GM12892 (cell line): ENCODE results near the gene CD74.

Source experiments
- POLR2A ChIP-seq: IDR thresholded peaks from 2 replicates; pipeline ENCODE4 v1.6.1; 2011; ENCODE audit warnings: low read depth, low read length, control low read depth
- TAF1 ChIP-seq: IDR thresholded peaks from 2 replicates; pipeline ENCODE4 v1.6.1; 2011; ENCODE audit warnings: low read depth, mild to moderate bottlenecking, control low read depth, low read length, borderline replicate concordance

GRCh38 chr5:150447188-150447587, 34.5 kb upstream of the CD74 start:
- no peak for TF ChIP-seq POLR2A
- TF ChIP-seq TAF1, result no peak
